Breast epithelium (tissue), 4 donors: Measurements from ENCODE around the gene RDH14. TPM values are rescaled to one million over a fixed set of nuclear protein-coding genes. Genes with fewer than 3 reads are reported as not detected.

Experiments
- DNase-seq, 2 donors: peaks; one replicate each; pipeline ENCODE4 v3.0.0-alpha.2; 2019; ENCODE audit warnings: low spot score in 2 of 2
- H3K27ac ChIP-seq, 2 donors: fragments of 200-600 bp; sonication (generic) in 1 of 2; one replicate each; pipeline ENCODE4 v1.5.1; 2016 to 2019; ENCODE audit warnings: mild to moderate bottlenecking in 1 of 2
- H3K27me3 ChIP-seq, 2 donors: fragments of 200-600 bp; sonication (generic) in 1 of 2; one replicate each; pipeline versions ENCODE4 v1.5.1 to v1.6.0; 2017 to 2019; ENCODE audit warnings: control low read depth in 1 of 2, mild to moderate bottlenecking in 1 of 2
- H3K36me3 ChIP-seq: fragments of 200-600 bp; one replicate; pipeline ENCODE4 v1.5.1; 2019
- H3K4me1 ChIP-seq, 2 donors: fragments of 200-600 bp; sonication (generic); one replicate each; pipeline ENCODE4 v1.5.1; 2016 to 2019; ENCODE audit warnings: control low read depth in 1 of 2
- H3K4me3 ChIP-seq, 3 donors: fragments of 200-600 bp; sonication (generic); 1 replicate in 2 of 3; 2 replicates in 1 of 3; pipeline ENCODE4 v1.5.1; 2016 to 2019; ENCODE audit warnings: mild to moderate bottlenecking in 3 of 3, moderate library complexity in 2 of 3
- H3K9me3 ChIP-seq, 2 donors: fragments of 200-600 bp; sonication (generic) in 1 of 2; one replicate each; pipeline ENCODE4 v1.5.1; 2016 to 2019; ENCODE audit warnings: control low read depth in 1 of 2
- POLR2A ChIP-seq: fragments of 450-650 bp; IDR thresholded peaks from one replicate; pipeline ENCODE4 v1.6.1; 2016; ENCODE audit warnings: antibody characterized with exemption, mild to moderate bottlenecking, moderate library complexity
- POLR2AphosphoS5 ChIP-seq, 3 donors: sonication (generic); formaldehyde crosslinking; IDR thresholded peaks; one replicate each; pipeline ENCODE4 v1.6.1; 2017; ENCODE audit warnings: antibody characterized with exemption in 3 of 3
- intact Hi-C: fragments of 100-400 bp; cut with DNase I; formaldehyde crosslinking; loops from one replicate; pipeline ENCODE4 v1.15.1; 2023; ENCODE audit warnings: low total_unique reads
- total RNA-seq, 3 donors: library from RNA; depleted of rRNA; stranded (reverse); fragments of >200 nt; gene quantifications; one replicate each; pipeline ENCODE4 v1.1.0, GENCODE V29; 2016
- TF ChIP-seq, protein P1 (sequence below), 3 donors: fragments of 450-650 bp; IDR thresholded peaks; one replicate each; pipeline ENCODE4 v1.5.1; 2016 to 2017; ENCODE audit warnings: antibody characterized with exemption in 3 of 3, mild to moderate bottlenecking in 3 of 3, moderate library complexity in 3 of 3

Gene RDH14
- total RNA-seq, 3 donors from 2014 or later: 31.8 to 42.6 (median 35.7) TPM

DNA sequence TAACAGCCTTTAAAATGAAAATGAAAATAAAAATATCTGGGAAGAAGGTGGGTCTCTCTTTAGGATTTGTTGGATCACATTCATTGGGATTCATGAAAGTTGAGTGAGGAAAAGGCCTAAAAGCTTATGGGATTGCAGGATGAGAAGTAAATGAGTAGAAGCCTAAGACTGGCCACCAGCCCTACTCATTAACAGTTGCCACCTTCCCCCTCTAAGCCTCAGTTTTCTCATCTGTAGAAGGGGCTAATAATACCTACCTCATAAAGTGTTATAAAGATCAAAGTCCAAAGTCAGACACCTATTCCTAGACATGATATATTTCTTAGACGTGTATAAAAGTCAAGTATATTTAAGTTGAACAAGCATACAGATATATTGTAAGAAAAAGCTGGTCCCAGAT lies 23.8 kb downstream of the RDH14 start:
- H3K36me3 ChIP-seq: no peaks in the 10 kb centered on the region
- DNase-seq: no peak
- intact Hi-C loops: no loop called here
- H3K27ac ChIP-seq: no peak overlapping the region
- H3K4me3 ChIP-seq: no peak overlapping the region
- H3K4me1 ChIP-seq: no peaks in the 10 kb centered on the region
- H3K9me3 ChIP-seq: no peaks in the 10 kb centered on the region
- no peak for TF ChIP-seq POLR2A
- no peaks in the 10 kb centered on the region for H3K27me3 ChIP-seq

GRCh38 chr2:18536100-18536499 lies 24.4 kb downstream of the RDH14 start:
- H3K4me1 ChIP-seq: no peaks in the 10 kb centered on the region
- intact Hi-C loops: no loop called here
- H3K36me3 ChIP-seq: no peaks in the 10 kb centered on the region
- TF ChIP-seq, protein P1, sequence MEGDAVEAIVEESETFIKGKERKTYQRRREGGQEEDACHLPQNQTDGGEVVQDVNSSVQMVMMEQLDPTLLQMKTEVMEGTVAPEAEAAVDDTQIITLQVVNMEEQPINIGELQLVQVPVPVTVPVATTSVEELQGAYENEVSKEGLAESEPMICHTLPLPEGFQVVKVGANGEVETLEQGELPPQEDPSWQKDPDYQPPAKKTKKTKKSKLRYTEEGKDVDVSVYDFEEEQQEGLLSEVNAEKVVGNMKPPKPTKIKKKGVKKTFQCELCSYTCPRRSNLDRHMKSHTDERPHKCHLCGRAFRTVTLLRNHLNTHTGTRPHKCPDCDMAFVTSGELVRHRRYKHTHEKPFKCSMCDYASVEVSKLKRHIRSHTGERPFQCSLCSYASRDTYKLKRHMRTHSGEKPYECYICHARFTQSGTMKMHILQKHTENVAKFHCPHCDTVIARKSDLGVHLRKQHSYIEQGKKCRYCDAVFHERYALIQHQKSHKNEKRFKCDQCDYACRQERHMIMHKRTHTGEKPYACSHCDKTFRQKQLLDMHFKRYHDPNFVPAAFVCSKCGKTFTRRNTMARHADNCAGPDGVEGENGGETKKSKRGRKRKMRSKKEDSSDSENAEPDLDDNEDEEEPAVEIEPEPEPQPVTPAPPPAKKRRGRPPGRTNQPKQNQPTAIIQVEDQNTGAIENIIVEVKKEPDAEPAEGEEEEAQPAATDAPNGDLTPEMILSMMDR (IDR thresholded peaks at IDR 0.05): no peak
- TF ChIP-seq POLR2AphosphoS5 (IDR thresholded peaks at IDR 0.05) (no peak), POLR2A (no peak)
- no peak overlapping the region for H3K27ac ChIP-seq
- H3K9me3 ChIP-seq: no peaks in the 10 kb centered on the region
- DNase-seq: no peak
- no peaks in the 10 kb centered on the region for H3K27me3 ChIP-seq
- H3K4me3 ChIP-seq: no peak overlapping the region

DNA sequence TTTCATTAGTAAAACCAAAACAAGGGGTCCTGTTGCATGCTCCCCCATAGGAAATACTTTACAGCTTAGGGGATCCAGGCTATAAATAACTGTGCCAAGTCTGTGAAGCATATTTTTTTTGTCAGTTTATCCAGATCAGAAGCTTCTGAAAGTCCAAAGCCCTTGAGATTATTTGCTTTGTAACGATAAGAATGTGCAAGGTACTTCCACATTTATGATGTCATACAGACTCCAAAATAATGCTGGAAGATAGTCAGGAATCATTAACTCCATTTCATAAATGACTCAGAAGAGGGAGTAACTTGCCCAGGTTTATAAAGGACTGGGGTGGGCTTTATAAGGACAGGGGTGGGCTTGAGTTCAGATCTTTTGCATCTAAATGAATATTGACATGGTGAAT lies 29.3 kb downstream of the RDH14 start:
- H3K4me1 ChIP-seq: no peaks in the 10 kb centered on the region
- intact Hi-C loops: no loop called here
- TF ChIP-seq POLR2A: no peak
- TF ChIP-seq, protein P1 (IDR thresholded peaks at IDR 0.05): no peak
- no peak for TF ChIP-seq POLR2AphosphoS5 (IDR thresholded peaks at IDR 0.05)

DNA sequence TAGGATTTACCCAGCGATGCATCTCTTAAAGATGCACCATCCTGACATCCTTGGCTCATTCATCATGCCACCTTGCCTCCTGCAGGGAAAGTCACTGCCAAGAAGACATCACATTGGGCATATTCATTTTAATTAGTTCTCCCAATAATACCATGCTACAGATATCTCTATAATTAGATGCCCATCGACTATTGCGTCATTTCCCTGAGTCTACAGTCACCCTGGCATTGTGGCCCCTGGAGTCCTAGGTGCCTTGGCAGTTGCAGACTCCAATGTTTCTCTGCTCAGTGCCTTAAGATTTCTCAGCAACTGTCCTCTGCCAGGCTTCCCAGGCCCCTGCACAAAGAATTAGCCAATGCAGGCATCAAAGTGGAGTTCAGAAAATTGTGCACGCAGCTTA lies 32.6 kb downstream of the RDH14 start:
- intact Hi-C loops: loop anchor here (2.0 to 5.0 kb wide), 2 partner anchors 17 to 646 kb away; no protein-coding TSS in a partner anchor
- H3K27ac ChIP-seq: no peak overlapping the region
- no peaks in the 10 kb centered on the region for H3K4me1 ChIP-seq
- TF ChIP-seq, protein P1 (IDR thresholded peaks at IDR 0.05): no peak
- TF ChIP-seq POLR2A: no peak
- no peak for TF ChIP-seq POLR2AphosphoS5 (IDR thresholded peaks at IDR 0.05)
- no peaks in the 10 kb centered on the region for H3K27me3 ChIP-seq
- DNase-seq: no peak
- no peak overlapping the region for H3K4me3 ChIP-seq
- H3K9me3 ChIP-seq: no peaks in the 10 kb centered on the region
- no peaks in the 10 kb centered on the region for H3K36me3 ChIP-seq

More for the DNA sequence above, 29.3 kb downstream of the RDH14 start:
- DNase-seq: no peak
- Histone ChIP-seq H3K9me3 (no peaks in the 10 kb centered on the region), H3K36me3 (no peaks in the 10 kb centered on the region), H3K27ac (no peak overlapping the region), H3K4me3 (no peak overlapping the region), H3K27me3 (no peaks in the 10 kb centered on the region)

- no peak for DNase-seq
- H3K4me3 ChIP-seq: no peak overlapping the region
- no peaks in the 10 kb centered on the region for H3K36me3 ChIP-seq
- intact Hi-C loops: loop anchor here (2.0 to 5.0 kb wide), 2 partner anchors 17 to 645 kb away; no protein-coding TSS in a partner anchor
- no peaks in the 10 kb centered on the region for H3K27me3 ChIP-seq
- H3K27ac ChIP-seq: no peak overlapping the region
- H3K9me3 ChIP-seq: no peaks in the 10 kb centered on the region
- no peak for TF ChIP-seq POLR2AphosphoS5 (IDR thresholded peaks at IDR 0.05)
- no peak for TF ChIP-seq POLR2A
- TF ChIP-seq, protein P1 (IDR thresholded peaks at IDR 0.05): no peak
- H3K4me1 ChIP-seq: no peaks in the 10 kb centered on the region
Observed at GRCh38 chr2:18527326-18527725, 33.1 kb downstream of the RDH14 start.

DNA sequence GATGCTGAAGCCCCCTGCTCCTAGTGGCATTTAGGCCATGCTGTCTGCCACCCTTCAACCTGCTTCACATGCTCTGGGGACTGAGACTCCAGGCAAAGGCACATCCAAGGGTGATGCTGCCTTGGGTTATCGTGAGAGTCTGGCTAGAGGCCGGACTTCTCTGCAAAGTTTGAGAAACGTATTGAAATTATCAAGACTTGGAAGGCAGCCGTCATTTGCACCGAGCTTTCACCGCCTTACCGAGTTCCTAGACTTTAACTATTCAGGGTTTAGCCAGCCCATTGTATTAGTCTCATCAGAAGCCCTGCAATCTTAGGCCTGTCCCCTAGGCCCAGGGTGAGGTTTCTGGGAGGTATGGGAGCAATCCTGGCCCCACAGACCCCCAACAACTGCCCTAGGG lies 34.0 kb downstream of the RDH14 start:
- Histone ChIP-seq H3K27me3 (no peaks in the 10 kb centered on the region), H3K36me3 (no peaks in the 10 kb centered on the region), H3K9me3 (no peaks in the 10 kb centered on the region), H3K4me3 (no peak overlapping the region), H3K27ac (no peak overlapping the region), H3K4me1 (no peaks in the 10 kb centered on the region)
- intact Hi-C loops: loop anchor here (2.0 to 5.0 kb wide), 2 partner anchors 16 to 644 kb away; no protein-coding TSS in a partner anchor
- TF ChIP-seq, protein P1 (IDR thresholded peaks at IDR 0.05): no peak
- TF ChIP-seq POLR2A (no peak), POLR2AphosphoS5 (IDR thresholded peaks at IDR 0.05) (no peak)
- no peak for DNase-seq
